Heart right ventricle (tissue), 16 donors: Measurements from ENCODE around the gene CHEK1. TPM values are rescaled to one million over a fixed set of nuclear protein-coding genes. Genes with fewer than 3 reads are reported as not detected.

ENCODE experiments used
- ATAC-seq, 8 donors: fragments of 200-7000 bp; cut with Tn5 transposase; one replicate each; pipeline ENCODE4 v1.9.1; 2020; ENCODE audit warnings: mild to moderate bottlenecking in 8 of 8, moderate library complexity in 8 of 8, moderate number of reproducible peaks in 1 of 8
- DNase-seq, 2 donors: peaks; one replicate each; pipeline ENCODE4 v3.0.0-alpha.2; 2020
- H3K27ac ChIP-seq, 10 donors: fragments of 200-600 bp; sonication (generic) in 2 of 10; one replicate each; pipeline versions ENCODE4 v1.5.0 to v1.8.0; 2020 to 2022; ENCODE audit warnings: mild to moderate bottlenecking in 3 of 10
- H3K27me3 ChIP-seq, 7 donors: fragments of 200-600 bp; one replicate each; pipeline ENCODE4 v1.8.0; 2021 to 2022; ENCODE audit warnings: mild to moderate bottlenecking in 2 of 7
- H3K36me3 ChIP-seq, 9 donors: fragments of 200-600 bp; sonication (generic) in 1 of 9; one replicate each; pipeline versions ENCODE4 v1.5.0 to v1.8.0; 2020 to 2022; ENCODE audit warnings: mild to moderate bottlenecking in 2 of 9
- H3K4me1 ChIP-seq, 9 donors: fragments of 200-600 bp; sonication (generic) in 1 of 9; one replicate each; pipeline versions ENCODE4 v1.5.0 to v1.8.0; 2020 to 2022; ENCODE audit warnings: mild to moderate bottlenecking in 4 of 9
- H3K4me3 ChIP-seq, 10 donors: fragments of 200-600 bp; sonication (generic) in 2 of 10; one replicate each; pipeline versions ENCODE4 v1.5.0 to v1.8.0; 2020 to 2022; ENCODE audit warnings: mild to moderate bottlenecking in 7 of 10, moderate library complexity in 2 of 10
- H3K9me3 ChIP-seq, 11 donors: fragments of 200-600 bp in 10 of 11; sonication (generic) in 2 of 11; one replicate each; pipeline versions ENCODE4 v1.5.0 to v1.8.0; 2013 to 2022; ENCODE audit warnings: mild to moderate bottlenecking in 2 of 11, control low read depth in 1 of 11, moderate library complexity in 1 of 11
- CTCF ChIP-seq, 9 donors: fragments of 200-600 bp; sonication (generic) in 2 of 9; IDR thresholded peaks; one replicate each; pipeline versions ENCODE4 v1.5.0 to v1.8.0; 2021 to 2022; ENCODE audit warnings: antibody characterized with exemption in 9 of 9, mild to moderate bottlenecking in 5 of 9, moderate library complexity in 1 of 9
- WGBS, 2 donors: extraction: QIAGEN DNeasy Blood & Tissue Kit; methylation state at CpG; one replicate each; pipeline ENCODE4 v1.1.7; 2013; ENCODE audit warnings: inconsistent platforms in 1 of 2; 5-methylcytosine and 5-hydroxymethylcytosine counted together
- intact Hi-C, 10 donors: fragments of 100-400 bp; cut with DNase I; formaldehyde crosslinking; loops; one replicate each; pipeline versions ENCODE4 v1.11.1 to v1.14.2; 2022
- polyA plus RNA-seq, 2 donors: library from polyadenylated mRNA; stranded (reverse); fragments of 200-250 nt; gene quantifications; one replicate each; pipeline ENCODE4 v1.2.3, GENCODE V29; 2013
- total RNA-seq, 10 donors: library from RNA; stranded (reverse); fragmentation: NEBNext Ultra II Directional in 3 of 10; extraction: Animal tissue kit (Norgen Biotek cat#: 25700) in 3 of 10; gene quantifications; one replicate each; pipeline versions ENCODE4 v1.2.1 to v1.2.4, GENCODE V29; 2021 to 2023
- donor health status: Arrhythmogenic right ventricular cardiomyopathy.
- donor health status: ischemic (EF 13 %, LVEDD 7.1; RV severe dilation, severe dysfunction).
- donor health status: healthy with polysubstance abuse.
- donor health status: DM: no; HTN: yes; CAD: no.
- donor health status: DM: no; HTN: no; CAD: no.
- donor health status: ischemic (EF 25% LVEDD 6.9; RV normal size, moderate dysfunction).
- donor health status: ischemic (EF 25% LVEDD 5.7; RV mildly dilated, moderate dysfunction).
- donor health status: healthy.
- donor health status: DM: yes; HTN: yes; CAD: no.
- donor health status: Ischemic cardiomyopathy.
- donor health status: ischemic (EF 35%, LVEDD 5.7; RV mildly dilated, moderate dysfunction).
- donor health status: nonischemic (EF 11% LVEDD 7.7; RV severe dilation, severe dysfunction).
- donor health status: DM: yes; HTN: yes; CAD: no.
- donor health status: PGD.
- donor health status: ischemic (EF 29% LVEDD 5.4; RV normal size, mild dysfunction).
- donor health status: nonischemic (EF 23%, LVEDD 6.1; RV moderate dilation, normal function).

CHEK1 gene
- total and polyA plus RNA-seq, 12 donors = 0.64 to 3.8 (median 1.2) TPM

GRCh38 chr11:125679397-125679796 lies 54.4 kb downstream of the CHEK1 start:
- H3K27me3 ChIP-seq = no peaks in the 10 kb centered on the region
- H3K36me3 ChIP-seq = peaks cover 0 to 10% (median 0%) of the 10 kb centered on the region in 9 donors
- intact Hi-C loops = no loop called here
- ATAC-seq (no peak), DNase-seq (no peak)
- no peaks in the 10 kb centered on the region for H3K9me3 ChIP-seq
- TF ChIP-seq CTCF (IDR thresholded peaks at IDR 0.05) = peak in 1 of 9 donors; percentile 17
- no peaks in the 10 kb centered on the region for H3K4me1 ChIP-seq
- WGBS, 2 donors = 95 to 100% methylated on average over 4 of the region's 4 CpGs
- H3K27ac ChIP-seq = no peak overlapping the region
- H3K4me3 ChIP-seq = no peak overlapping the region

GRCh38 chr11:125679837-125680236 lies 54.9 kb downstream of the CHEK1 start:
- Histone ChIP-seq H3K27ac (no peak overlapping the region), H3K9me3 (no peaks in the 10 kb centered on the region), H3K36me3 (peaks cover 0 to 10% (median 0%) of the 10 kb centered on the region in 9 donors), H3K4me3 (no peak overlapping the region), H3K4me1 (no peaks in the 10 kb centered on the region), H3K27me3 (peaks cover 0 to 2% (median 0%) of the 10 kb centered on the region in 7 donors)
- 93 to 95% methylated on average over 2 of the region's 2 CpGs for WGBS, 2 donors
- ATAC-seq (no peak), DNase-seq (no peak)
- TF ChIP-seq CTCF (IDR thresholded peaks at IDR 0.05) = no peak
- intact Hi-C loops = no loop called here

- H3K27ac ChIP-seq = no peak within 1 kb of the TSS
- H3K4me3 ChIP-seq = no peak within 1 kb of the TSS
- intact Hi-C loops = no loop called here
- H3K4me1 ChIP-seq = no peaks in the 10 kb centered on the region
- H3K9me3 ChIP-seq = no peaks in the 10 kb centered on the region
- WGBS, 2 donors = 98 to 100% methylated on average over 1 of the region's 1 CpG
- no peak for ATAC-seq
- peaks cover 0 to 7% (median 0%) of the 10 kb centered on the region in 7 donors for H3K27me3 ChIP-seq
- peaks cover 0 to 10% (median 0%) of the 10 kb centered on the region in 9 donors for H3K36me3 ChIP-seq
- no peak for DNase-seq
- TF ChIP-seq CTCF (IDR thresholded peaks at IDR 0.05) = no peak
Observed at GRCh38 chr11:125680747-125681146, 55.8 kb downstream of the CHEK1 start, which contains the start of gene ACRV1. Gene ACRV1 (minus strand): TSS chr11:125680847. CDS start chr11:125680780, 67 bp downstream.

- H3K27ac ChIP-seq = no peak overlapping the region
- no peak for TF ChIP-seq CTCF (IDR thresholded peaks at IDR 0.05)
- no peak for ATAC-seq
- H3K4me3 ChIP-seq = no peak overlapping the region
- peaks cover 0 to 7% (median 0%) of the 10 kb centered on the region in 7 donors for H3K27me3 ChIP-seq
- 46 to 48% methylated on average over 9 of the region's 9 CpGs for WGBS, 2 donors
- DNase-seq = no peak
- no peaks in the 10 kb centered on the region for H3K9me3 ChIP-seq
- no peaks in the 10 kb centered on the region for H3K4me1 ChIP-seq
- H3K36me3 ChIP-seq = no peaks in the 10 kb centered on the region
- intact Hi-C loops = no loop called here
Observed at GRCh38 chr11:125685228-125685627, 60.3 kb downstream of the CHEK1 start.
